ENCODE measurements around the gene LRBA.

LRBA gene

DNA sequence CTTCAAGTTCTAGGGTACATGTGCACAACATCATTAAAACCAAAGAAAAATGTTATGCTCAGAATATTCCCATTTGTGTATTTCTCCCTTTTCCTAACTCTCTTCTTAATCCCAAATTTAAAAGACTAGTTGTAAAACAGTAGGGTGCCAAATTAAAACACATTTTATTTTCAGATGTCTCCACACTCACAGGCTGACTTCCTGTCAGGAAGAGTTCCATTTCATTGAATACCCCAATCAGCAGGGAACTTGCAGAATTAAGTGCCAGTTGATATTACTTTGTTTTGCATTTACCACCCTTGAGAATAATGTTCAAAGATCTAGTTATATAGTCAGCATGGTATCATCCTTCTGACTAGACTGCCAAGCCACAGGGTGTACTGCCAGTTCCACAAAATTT lies 225.2 kb downstream of the LRBA start:
- DNase-seq (ENCODE audit: low read depth), result no peak
- TF ChIP-seq, protein P1, sequence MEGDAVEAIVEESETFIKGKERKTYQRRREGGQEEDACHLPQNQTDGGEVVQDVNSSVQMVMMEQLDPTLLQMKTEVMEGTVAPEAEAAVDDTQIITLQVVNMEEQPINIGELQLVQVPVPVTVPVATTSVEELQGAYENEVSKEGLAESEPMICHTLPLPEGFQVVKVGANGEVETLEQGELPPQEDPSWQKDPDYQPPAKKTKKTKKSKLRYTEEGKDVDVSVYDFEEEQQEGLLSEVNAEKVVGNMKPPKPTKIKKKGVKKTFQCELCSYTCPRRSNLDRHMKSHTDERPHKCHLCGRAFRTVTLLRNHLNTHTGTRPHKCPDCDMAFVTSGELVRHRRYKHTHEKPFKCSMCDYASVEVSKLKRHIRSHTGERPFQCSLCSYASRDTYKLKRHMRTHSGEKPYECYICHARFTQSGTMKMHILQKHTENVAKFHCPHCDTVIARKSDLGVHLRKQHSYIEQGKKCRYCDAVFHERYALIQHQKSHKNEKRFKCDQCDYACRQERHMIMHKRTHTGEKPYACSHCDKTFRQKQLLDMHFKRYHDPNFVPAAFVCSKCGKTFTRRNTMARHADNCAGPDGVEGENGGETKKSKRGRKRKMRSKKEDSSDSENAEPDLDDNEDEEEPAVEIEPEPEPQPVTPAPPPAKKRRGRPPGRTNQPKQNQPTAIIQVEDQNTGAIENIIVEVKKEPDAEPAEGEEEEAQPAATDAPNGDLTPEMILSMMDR (IDR thresholded peaks at IDR 0.05; ENCODE audit: control insufficient read depth, insufficient read depth, low read depth, low read length, missing control alignments), result no peak

DNA sequence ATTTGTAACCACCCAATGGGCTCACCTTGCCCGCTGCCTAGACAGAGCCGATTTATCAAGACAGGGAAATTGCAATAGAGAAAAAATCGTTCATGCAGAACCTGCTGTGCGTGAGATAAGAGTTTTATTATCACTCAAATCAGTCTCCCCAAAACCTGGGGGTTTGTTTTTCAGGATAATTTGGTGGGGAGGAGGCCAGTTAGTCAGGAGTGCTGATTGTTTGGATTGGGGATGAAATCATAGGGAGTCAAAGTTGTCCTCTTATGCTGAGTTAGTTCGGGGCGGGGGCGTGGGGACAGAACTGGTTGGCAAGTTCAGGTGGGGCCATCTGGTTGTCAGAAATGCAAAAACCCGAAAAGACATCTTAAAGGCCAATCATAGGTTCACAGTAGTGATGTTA lies 230.1 kb downstream of the LRBA start:
- no peak overlapping the region for H3K4me3 ChIP-seq (ENCODE audit: control insufficient read depth, low read depth, low read length)
- no peak for DNase-seq (ENCODE audit: low read depth)
- TF ChIP-seq, protein P1 (IDR thresholded peaks at IDR 0.05; ENCODE audit: control insufficient read depth, insufficient read depth, low read depth, low read length, missing control alignments), result no peak

More for the DNA sequence above, 225.2 kb downstream of the LRBA start:
- H3K4me3 ChIP-seq (ENCODE audit: control insufficient read depth, low read depth, low read length), result no peak overlapping the region

DNA sequence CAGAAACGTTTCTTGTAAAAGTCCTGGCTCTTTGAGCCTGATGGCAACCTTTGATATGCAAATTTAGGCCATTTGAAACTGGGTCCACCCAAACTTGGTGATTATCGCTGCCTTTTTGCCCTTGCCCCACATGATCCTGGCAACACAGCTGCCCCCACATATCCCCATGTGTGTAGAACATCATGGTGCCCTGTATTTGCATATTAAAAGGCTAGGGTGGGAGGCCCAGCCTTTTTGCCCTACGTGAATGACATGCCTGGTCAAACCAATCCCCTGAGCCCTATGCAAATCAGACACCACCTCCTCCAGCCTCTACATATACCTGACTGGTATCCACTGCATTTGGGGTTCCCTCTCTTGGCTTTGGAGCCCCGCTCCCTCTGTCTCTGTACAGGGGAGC lies 230.8 kb downstream of the LRBA start:
- no peak for DNase-seq (ENCODE audit: low read depth)
- no peak overlapping the region for H3K4me3 ChIP-seq (ENCODE audit: control insufficient read depth, low read depth, low read length)
- TF ChIP-seq, protein P1 (IDR thresholded peaks at IDR 0.05; ENCODE audit: control insufficient read depth, insufficient read depth, low read depth, low read length, missing control alignments), result no peak

DNA sequence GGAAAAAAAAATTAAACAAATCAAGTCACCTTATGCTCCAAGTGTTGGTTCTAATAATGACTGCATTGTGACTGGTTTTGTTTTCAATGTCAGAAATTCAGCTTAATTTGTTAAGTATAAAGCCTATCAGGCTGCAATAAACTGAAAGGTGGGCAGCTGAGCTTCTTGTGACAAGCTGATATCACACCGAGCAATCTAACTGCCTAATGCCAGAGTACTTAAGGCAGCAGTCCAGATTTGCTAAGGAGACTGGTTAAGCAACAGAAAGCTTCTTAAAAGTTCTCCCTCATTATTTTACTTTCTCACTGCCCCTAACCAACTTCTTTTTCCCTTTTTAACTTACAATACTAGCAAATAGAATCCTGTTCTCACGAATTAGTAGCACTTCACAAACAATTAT lies 232.2 kb downstream of the LRBA start:
- TF ChIP-seq, protein P1 (IDR thresholded peaks at IDR 0.05; ENCODE audit: control insufficient read depth, insufficient read depth, low read depth, low read length, missing control alignments), result no peak
- no peak for DNase-seq (ENCODE audit: low read depth)
- no peak overlapping the region for H3K4me3 ChIP-seq (ENCODE audit: control insufficient read depth, low read depth, low read length)

DNA sequence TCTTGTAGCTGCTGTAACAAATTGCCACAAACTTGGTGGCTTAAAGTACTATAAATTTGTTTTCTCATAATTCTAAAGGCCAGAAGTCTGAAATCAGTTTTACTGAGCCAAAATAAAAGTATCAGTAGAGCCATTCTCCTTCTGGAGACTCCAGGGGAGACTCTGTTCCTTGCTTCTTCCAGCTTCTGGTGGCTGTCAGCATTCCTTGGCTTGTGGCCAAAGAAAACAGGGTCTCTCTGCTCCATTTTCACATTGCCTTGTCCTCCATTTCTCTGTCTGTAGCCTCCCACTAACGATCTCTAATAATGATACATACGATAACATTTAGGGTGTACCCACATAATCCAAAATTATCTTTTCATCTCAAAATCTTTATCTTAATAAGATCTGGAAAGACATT lies 232.8 kb downstream of the LRBA start:
- no peak overlapping the region for H3K4me3 ChIP-seq (ENCODE audit: control insufficient read depth, low read depth, low read length)
- no peak for DNase-seq (ENCODE audit: low read depth)
- TF ChIP-seq, protein P1 (IDR thresholded peaks at IDR 0.05; ENCODE audit: control insufficient read depth, insufficient read depth, low read depth, low read length, missing control alignments), result no peak

DNA sequence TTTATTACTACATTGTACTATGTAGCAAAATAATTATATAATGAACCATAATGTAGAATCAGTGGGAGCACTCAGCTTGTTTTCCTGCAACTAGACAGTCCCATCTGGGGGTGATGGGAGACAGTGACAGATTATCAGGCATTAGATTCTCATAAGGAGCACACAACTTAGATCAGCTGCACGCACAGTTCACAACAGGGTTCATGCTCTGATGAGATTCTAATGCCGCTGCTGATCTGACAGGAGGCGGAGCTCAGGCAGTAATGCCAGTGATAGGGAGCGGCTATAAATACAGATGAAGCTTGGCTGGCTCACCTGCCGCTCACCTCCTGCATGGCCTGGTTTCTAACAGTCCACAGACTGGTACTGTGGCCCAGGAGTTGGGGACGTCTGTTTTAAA lies 233.9 kb downstream of the LRBA start:
- no peak overlapping the region for H3K4me3 ChIP-seq (ENCODE audit: control insufficient read depth, low read depth, low read length)
- DNase-seq (ENCODE audit: low read depth), result no peak
- TF ChIP-seq, protein P1 (IDR thresholded peaks at IDR 0.05; ENCODE audit: control insufficient read depth, insufficient read depth, low read depth, low read length, missing control alignments), result no peak

DNA sequence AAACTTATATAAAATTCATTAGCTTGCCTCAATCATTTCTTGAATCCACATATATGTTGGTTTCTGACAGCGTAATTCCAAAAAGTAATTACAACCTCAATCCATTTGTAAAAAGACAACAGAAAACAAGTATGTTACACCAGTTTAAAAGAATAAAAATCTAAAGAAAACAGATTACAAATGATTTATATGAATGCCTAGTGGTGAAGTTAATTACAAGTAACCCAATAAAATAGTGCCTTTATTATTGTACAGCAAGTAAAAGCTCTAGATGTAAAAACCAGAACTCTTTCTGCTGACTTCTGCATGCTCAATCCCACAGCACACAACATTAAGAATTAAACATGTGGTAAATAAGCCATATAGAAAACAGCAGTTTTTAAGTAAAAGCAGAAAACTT lies 235.4 kb downstream of the LRBA start:
- no peak for DNase-seq (ENCODE audit: low read depth)
- TF ChIP-seq, protein P1 (IDR thresholded peaks at IDR 0.05; ENCODE audit: control insufficient read depth, insufficient read depth, low read depth, low read length, missing control alignments), result no peak
- H3K4me3 ChIP-seq (ENCODE audit: control insufficient read depth, low read depth, low read length), result no peak overlapping the region
